ENCODE measurements around the gene PACSIN1. TPM values are rescaled to one million over a fixed set of nuclear protein-coding genes. Genes with fewer than 3 reads are reported as not detected.

The PACSIN1 gene
- total RNA-seq, 1 donor from 2014 or later: 4.4 TPM

- no peak for DNase-seq (ENCODE audit: low read depth)
These were observed 48.2 kb downstream of the PACSIN1 start for GRCh38 chr6:34514112-34514511.

- no peak for DNase-seq (ENCODE audit: low read depth)
These were observed 49.0 kb downstream of the PACSIN1 start for GRCh38 chr6:34514593-34515472.

GRCh38 chr6:34515473-34516387 lies 49.9 kb downstream of the PACSIN1 start:
- no peak for DNase-seq (ENCODE audit: low read depth)

- no peak for DNase-seq (ENCODE audit: low read depth)
These were observed 50.8 kb downstream of the PACSIN1 start for GRCh38 chr6:34516391-34517324.

- DNase-seq (ENCODE audit: low read depth): no peak
These were observed 51.6 kb downstream of the PACSIN1 start for GRCh38 chr6:34517461-34517881.

- DNase-seq (ENCODE audit: low read depth): no peak
These were observed 52.1 kb downstream of the PACSIN1 start for GRCh38 chr6:34517966-34518365.

- DNase-seq (ENCODE audit: low read depth): no peak
These were observed 52.9 kb downstream of the PACSIN1 start for GRCh38 chr6:34518669-34519365.

GRCh38 chr6:34519971-34520644 lies 54.2 kb downstream of the PACSIN1 start:
- DNase-seq (ENCODE audit: low read depth): no peak

GRCh38 chr6:34520645-34521462 lies 55.0 kb downstream of the PACSIN1 start:
- no peak for DNase-seq (ENCODE audit: low read depth)

GRCh38 chr6:34521463-34522285 lies 55.8 kb downstream of the PACSIN1 start:
- no peak for DNase-seq (ENCODE audit: low read depth)

- DNase-seq (ENCODE audit: low read depth): no peak
These were observed 56.9 kb downstream of the PACSIN1 start for GRCh38 chr6:34522761-34523160.

- no peak for DNase-seq (ENCODE audit: low read depth)
These were observed 57.7 kb downstream of the PACSIN1 start for GRCh38 chr6:34523441-34524206.

- DNase-seq (ENCODE audit: low read depth): no peak
These were observed 58.6 kb downstream of the PACSIN1 start for GRCh38 chr6:34524499-34524898.

- no peak for DNase-seq (ENCODE audit: low read depth)
These were observed 59.1 kb downstream of the PACSIN1 start for GRCh38 chr6:34524971-34525370.

- DNase-seq (ENCODE audit: low read depth): no peak
These were observed 59.7 kb downstream of the PACSIN1 start for GRCh38 chr6:34525431-34526175.

GRCh38 chr6:34526241-34526972 lies 60.5 kb downstream of the PACSIN1 start:
- no peak for DNase-seq (ENCODE audit: low read depth)
